Eye (tissue), 1 donor: ENCODE measurements around the gene PLCH1.
A peak's percentile ranks its signal among the peaks of the same experiment; 100 is the strongest.

Experiments
- DNase-seq: peaks from one replicate; pipeline ENCODE4 v3.0.0-alpha.2; 2015

The PLCH1 gene

DNA sequence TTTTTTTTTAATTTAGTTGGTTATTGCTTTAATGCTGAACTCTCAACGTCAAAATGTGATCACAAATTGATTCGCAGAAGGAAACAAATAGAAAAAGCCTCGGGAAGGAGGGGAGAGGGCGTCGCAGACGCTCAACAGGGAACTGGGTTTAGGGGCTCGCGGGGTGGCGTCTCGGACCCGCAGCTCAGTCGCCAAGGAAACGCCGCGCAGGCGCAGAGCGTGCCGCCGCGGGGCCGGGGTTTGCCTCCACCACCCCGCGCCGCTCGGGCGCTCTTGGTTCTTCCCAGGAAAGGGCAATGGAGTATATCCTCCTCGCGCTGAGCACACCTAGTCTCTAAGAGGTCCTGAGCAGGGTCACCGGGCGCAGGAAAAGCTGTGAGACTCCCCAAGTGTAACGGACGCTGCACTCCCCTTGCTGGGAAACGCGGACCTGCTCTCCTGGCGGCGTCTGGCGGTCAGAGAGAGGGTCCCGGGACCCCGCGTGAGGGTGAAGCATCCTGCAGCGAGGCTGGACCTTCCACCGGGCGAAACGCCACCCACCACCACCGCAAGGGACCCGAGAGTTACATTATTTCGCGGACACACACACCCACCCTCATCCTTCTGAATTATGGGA is 753 bp downstream of the PLCH1 start:
- peak; percentile 94 for DNase-seq

DNA sequence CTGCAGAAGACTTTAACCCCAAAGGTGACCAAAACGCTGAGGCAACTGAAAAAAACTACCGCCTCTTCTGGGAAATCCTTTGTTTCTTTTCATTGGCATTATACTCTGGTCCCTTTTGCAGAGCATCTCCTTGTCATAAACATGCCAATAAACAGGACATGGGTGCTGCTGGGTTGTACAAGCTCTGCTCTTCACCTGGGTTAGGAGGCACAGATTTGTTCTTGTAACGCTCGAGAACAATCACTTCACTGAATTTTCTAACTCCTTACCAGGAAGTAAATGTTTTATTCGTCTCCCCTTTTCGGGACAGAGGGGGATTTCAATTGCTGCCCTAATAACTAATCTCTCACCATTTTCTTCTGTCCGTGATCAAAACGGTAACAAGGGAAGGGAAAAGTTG is 1.3 kb downstream of the PLCH1 start:
- DNase-seq: no peak

DNA sequence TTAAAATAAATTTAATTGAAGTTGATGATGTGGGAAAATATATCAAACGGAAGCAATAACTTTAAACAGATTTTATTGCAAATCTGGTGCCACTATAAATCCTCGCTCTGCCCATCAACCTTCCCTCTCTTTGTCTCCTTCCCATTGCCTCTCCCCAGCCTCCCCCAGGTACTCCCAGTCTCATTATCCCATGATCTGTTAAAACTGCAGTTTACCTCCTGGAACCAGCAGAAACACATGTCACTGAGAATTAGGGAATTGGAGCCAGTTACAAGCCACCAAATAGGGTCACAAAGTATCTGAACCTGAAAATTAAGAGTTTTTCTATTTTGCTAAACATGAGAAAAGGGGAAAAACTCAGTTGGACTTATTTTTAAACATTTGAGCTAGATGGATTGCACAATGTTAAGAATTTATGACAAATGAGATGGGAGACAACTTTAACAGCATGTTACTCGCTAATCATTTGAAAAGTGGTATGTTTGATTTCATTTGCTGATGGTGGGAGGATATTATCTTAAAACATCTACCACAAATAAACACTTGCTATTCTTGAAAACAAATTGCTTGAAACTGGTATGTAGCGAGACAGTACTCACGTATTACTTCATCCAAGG is 2.4 kb downstream of the PLCH1 start:
- DNase-seq: peak; percentile 58

DNA sequence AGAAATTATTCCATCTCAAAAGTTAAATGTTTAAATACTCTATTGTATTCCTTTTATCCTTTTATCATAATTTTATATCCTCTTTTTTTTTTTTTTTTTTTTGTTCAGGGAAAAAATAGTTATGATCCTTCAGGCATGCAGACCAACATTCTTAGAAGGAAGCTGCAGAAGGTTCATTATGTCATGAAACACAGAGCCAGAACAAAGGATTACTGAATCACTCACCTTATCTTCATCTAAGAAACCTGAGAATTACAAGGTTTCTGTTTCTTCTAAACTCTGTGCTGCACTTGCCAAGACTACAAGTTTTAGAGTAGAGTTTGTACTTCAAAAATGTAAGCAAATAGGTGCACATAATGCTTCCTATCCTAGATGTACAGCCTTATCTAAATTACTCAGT is 3.3 kb downstream of the PLCH1 start:
- DNase-seq: peak; percentile 68

DNA sequence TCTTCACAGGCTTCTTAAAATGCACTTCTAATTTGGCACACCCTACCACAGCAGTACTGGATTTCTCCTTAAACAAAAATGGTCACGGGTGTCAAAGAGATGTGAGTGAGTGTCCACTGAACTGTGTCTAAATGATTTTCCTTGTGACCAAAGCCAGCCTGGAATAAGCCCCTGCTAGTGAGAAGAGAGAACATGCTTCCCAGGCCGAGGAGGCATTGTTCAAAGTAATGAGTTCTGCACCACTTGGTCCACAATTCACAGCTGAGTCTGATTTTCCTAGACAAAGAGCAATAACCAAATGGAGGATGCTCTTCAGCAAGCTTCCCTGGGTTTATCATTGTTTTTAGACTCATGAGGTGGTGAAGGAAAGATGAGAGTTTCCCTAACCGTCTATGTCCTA is 3.8 kb downstream of the PLCH1 start:
- DNase-seq: peak; percentile 94

DNA sequence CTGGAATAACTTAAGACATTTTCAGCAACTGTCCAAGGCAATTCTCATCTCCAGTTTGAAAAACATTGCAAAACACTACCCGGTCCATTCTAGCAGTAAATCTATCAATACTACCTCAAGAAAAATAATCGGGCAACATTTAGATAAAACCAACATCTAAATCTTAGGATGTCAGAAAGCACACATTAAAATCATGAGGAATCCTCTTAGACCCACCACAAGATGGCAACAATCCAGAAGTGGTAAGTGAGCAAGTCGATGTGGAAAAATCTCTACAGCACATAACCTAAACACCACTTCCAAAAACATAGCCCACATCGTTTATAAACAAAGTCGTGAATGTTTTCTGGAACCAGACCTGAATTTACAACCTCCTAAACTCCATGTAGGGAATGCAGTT is 5.7 kb downstream of the PLCH1 start:
- DNase-seq: no peak

DNA sequence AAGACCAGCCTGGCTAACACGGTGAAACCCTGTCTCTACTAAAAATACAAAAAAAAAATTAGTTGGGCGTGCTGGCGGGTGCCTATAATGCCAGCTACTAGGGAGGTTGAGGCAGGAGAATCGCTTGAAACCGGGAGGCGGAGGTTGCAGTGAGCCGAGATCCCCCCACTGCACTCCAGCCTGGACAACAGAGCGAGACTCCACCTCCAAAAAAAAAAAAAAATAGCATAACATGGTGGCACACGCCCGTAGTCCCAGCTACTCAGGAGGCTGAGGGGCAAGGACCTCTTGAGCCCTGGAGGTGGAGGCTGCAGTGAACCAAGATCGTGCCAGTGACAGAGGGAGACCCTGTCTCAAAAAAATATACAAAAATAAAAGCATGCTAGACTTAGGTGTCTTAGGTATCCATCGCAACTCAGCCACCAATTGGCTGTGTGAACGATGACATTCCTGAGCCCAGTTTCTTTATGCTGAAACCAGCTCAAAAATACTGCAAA is 6.2 kb downstream of the PLCH1 start:
- DNase-seq: no peak

DNA sequence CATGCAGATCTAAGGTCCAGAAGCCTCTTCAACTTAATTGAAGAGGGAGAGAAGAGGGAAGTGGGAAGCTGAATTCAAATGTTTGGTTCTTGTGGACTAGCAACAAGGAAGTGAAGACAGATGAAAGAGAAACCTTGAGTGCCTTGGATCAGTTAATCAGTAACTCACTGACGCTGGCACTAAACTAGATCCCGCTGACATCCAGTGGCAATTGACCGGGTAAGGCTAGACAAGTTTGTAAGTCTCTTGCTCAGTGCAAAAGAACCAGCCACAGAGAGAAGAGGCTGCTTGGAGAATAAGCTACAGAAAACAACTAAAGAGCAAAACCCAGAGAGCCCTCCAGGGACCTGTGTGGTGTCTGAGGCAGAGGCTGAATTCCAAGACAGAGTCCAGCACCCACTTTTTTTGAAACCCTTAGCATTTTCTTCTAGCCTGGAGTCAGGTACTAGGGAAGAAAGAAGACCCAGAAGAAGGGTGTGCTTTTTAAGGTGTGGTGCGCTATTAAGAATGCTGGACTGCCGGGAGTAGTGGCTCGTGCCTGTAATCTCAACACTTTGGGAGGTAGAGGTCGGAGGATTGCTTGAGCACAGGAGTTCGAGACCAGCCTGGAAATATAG is 6.9 kb downstream of the PLCH1 start:
- peak; percentile 54 for DNase-seq

DNA sequence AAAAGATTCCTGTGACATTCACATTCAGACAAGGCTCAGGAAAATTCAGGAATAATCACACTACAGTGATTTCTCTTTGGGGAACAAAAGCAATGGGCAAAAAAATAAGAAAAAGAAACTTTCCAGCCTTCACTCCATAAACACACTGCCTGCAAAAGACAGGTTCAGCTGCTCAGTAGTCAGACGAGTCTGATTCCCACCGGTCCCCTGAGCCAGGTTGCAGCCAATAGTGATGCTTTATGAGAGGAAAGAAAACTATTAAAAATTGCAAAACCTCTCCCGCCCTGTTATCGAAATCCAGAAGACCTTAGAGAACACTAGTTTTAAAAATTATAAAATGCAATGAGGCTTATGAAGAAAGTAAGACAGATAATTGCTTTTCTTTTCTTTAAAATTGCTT is 8.5 kb downstream of the PLCH1 start:
- no peak for DNase-seq

DNA sequence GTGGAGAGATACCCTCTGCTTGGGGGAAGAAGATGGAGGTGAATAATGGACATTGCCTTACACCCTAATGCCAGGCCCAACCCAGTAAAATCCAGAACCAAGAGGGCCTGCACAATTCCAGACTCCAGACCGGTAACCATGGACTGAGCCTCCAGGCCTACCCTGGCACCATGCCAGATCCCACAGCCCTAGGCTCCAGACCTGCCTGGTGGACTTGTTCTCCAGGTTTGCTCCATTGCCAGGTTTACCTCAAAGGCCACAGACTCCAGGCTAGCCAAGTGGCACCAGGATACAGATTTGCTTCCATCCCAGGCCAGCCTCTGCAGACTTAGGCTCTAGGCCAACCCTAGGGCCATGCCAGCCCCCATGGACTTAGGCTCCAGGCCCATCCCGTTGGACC is 14.0 kb downstream of the PLCH1 start:
- DNase-seq: no peak

DNA sequence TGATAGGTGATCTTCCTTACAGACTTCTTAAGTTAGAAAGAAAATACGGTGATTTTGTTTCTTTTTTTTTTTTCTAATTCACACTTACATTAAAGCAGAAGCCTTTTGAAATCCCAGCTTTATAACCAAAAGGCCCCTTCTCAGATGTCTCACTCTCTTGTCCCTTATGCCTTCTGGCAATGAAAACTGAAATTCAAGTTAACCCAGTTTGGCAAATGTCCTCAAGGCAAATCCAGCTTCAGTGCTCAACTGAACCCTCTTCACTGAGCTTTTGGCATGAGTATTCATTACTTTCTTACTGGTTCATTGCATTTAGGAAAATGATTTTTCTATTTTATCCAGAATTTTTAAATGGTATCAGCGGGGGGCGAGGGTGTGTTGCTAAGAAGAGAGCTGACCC is 17.0 kb downstream of the PLCH1 start:
- DNase-seq: no peak

DNA sequence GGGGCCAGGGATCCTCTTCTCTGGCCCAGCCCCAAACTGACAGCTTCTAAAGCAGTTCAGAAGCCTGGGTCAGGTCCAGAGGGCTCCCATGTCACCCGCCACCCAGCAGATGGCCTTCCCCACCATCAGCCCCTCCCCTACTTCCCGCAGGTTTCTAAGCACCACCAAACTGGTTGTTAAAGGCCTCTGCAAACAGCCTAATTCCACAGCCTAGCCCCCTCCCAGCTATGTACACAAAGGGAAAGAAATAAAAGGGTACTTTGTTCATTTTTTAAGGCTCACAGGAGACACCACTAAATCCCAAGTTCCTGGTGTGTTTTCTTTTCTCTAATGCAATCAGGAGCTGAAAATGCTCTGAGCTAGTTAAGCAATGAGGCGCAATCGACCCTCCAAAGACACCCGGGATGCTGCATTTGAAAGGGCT is 30.6 kb downstream of the PLCH1 start:
- DNase-seq: peak; percentile 60

DNA sequence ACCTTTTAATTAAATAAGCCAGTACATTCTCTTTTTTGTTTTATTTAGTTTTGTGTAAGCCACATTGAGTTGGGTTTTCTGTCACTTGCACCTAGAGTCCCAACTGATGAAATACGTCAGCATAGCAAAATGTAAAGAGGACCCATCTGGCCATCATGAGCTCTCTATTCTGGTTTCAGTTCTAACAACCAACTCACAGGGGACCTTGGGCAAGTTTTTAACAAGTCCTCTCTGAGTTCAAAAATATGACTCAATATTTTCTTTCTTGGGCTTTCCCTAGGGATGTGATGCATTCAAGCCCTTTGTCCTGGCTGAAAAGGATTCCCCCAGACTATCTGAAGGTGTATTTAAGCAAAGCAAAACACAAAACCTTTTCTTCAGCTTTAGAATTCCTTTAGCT is 32.9 kb downstream of the PLCH1 start:
- DNase-seq: no peak

DNA sequence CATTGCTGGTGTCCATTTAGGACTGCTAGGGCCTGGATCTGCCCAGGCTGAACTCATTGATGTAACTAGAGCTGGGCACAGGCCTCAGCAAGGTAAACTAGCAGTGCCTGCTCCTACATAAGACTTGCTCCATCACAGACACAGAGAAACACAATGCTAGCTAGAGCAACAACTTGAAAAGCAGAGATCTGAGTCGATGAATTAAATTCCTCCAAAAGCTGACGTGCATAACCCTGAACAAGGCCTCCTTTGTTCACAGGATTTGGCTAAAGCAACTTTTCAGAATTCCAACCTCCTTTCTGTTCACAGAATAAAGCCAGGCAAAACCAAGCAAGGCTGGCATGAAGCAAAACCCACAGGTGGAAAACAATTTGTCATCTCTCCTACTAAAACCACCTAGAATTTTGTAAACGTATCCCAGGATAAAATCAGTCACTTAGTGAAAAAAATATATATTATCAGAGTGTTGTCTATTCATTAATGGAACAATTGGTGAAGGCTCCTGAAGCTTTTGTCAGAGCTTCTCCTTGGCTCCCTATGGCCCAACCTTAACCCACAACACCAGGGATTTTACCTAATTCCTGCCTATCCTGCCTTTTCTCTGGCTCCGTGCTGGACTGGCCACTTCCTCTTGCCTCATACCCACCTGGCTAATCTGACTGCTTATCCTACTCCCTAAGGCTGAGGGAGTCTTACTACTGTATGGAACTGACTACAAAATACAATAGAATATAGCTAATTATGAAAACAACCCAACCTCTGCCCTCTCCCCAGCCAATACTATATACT is 39.9 kb downstream of the PLCH1 start:
- DNase-seq: peak; percentile 63

DNA sequence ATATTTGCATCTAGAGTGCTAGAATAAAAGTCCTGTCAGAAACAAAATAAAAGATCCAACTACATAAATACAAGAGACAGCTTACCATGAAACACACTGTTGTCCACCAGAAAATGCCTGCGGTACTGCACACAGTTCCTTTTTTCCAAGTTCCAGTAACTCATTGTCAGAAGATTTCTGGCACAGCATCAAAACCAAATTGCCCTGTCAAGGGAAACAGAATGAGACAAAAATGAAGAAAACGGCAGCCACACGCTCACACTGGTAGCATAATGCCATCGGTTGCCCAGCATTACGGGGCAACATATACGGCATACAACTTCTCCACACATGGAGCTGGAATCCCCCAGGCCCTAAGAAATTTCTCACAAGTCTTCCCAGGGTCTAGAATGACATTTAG is 40.8 kb downstream of the PLCH1 start:
- DNase-seq: no peak

DNA sequence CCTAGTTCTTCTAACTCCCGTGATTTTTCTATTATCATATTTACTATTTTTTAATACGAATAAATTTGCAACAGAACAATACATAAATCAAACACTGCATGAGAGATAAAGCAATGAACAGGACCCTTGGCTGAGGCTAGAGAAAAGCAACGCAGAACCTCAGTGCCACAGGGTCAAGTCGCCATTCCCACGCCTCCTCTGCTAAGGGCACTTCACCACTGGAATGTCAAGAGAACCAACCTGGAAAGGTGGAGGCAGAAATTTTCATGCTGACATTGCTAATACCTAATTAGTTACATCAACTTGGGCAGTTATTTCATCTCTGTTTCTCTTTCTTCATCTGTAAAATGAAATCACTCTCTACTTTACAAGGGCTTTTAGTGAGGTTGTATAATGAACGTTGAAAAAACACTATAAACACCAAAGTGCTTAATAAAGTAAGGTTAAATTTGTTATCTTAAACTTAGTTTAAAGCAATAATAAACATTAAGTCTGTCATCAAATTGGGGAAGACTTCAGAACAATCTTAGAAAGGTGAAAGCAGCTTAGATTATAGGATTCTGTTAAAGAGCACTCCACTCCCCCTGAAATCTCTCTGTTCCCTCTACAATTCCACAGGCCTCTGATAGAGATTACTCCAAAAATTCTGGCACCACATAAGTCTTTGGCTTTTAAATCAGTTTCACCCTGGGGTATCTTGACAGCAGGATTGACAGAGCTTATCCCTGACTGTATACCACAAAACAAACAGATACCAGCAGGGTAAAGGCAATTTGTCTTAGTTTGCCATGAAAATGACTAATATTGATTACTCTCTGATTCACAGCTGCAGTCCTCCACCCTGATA is 41.9 kb downstream of the PLCH1 start:
- no peak for DNase-seq

DNA sequence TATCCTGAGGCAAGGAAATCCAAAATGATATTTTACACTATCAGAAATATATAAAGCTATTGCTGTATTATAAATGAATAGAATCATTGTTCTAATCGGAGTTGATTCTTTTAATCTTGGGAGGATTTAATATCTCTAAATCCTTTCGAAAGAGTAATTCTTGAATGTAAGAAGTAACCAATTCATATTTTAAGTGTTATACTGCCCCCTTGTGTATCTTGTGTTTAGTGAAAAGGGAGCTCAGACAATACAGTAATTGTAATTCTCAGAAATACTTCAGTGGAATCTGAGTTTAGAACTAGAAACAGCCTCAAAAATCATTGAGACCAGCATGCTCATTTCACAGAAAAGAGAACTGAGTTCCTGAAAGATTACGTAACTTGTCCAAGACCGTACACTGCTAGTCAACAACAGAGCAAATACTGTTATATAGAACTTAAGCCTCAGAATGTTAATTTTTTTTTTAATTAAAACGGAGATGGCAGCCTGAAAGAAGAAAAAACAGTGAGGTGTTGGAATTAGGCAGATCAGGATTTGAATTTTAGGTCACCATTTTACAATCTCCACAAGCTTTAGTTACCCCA is 42.9 kb downstream of the PLCH1 start:
- DNase-seq: peak; percentile 89

DNA sequence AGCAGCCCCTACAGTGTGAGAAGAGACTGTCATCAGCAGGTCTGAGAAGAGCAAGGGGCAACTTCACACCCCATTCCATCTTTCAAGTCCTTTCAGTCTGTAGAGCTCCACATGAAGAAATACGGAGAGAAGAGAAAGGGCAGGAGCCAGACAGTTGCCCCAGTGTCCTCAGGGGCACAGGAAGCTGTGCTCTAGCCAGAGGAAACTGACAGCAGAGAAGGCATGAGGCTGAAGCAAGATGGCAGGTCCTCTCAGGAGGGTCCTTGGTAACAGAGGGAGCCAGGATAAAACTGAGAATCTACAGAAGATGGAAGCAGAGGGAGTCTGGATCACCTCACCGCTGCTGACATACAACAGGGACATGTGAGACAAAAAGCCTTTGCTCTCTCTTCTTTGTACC is 47.3 kb downstream of the PLCH1 start:
- no peak for DNase-seq

DNA sequence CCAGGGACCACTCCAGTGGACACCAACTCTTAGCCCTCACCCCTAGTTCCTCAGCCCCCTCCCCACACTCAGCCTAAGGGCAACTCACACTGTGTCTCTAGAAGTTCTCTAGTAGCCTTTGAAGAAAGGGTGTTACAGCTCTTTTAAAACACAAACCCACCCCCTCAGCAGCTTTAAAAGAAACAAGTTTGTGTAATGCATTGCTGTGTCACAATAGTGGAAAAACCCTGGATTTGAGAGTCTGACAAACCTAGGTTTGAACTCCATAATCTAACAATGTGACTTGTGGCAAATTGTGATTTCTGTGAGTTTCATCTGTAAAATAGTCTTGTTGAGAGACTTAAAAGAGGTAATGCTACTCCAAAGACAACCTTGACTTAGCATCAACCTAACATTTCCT is 54.0 kb downstream of the PLCH1 start:
- no peak for DNase-seq

DNA sequence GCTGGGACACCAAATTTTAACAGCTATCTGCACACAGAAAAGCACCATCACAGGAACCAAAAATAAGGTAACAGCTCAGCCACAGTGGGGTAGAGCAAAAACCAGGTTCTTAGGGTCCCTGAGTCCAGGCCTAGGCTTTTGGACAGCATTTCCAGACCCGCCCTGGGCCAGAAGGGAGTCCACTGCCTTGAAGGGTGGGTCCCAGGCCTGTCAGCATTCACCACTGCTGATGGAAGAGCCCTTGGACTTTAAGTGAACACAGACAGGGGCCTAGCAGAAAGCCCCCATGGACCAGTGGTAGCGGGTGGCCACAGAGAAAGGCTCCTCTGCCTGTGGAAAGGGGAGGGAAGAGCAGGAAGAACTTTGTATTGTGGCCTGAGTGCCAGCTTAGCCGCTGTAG is 56.4 kb downstream of the PLCH1 start:
- DNase-seq: no peak

DNA sequence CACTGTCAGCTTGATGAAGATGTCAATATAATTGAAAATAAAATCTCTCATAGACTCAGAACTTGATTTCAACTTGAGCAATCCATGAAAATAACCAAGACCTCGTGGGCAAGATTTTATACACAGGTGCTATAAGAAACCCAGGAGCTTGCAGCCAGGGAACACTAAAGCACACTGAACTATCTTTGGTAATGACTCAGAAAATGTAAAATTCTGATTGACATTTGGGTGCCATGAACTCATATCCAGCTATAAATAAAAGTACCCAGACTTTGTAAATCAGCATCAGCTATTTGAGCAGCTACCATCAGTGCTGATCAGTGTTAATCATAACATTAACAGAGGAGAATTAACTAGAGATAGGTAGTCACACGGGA is 61.5 kb downstream of the PLCH1 start:
- no peak for DNase-seq
